Vagina (tissue), 2 donors: ENCODE measurements around the gene PHIP. TPM values are rescaled to one million over a fixed set of nuclear protein-coding genes. Genes with fewer than 3 reads are reported as not detected.

Source experiments
- DNase-seq, 2 donors: peaks; one replicate each; pipeline ENCODE4 v3.0.0-alpha.2; 2017; ENCODE audit errors: extremely low spot score in 2 of 2
- H3K27ac ChIP-seq: fragments of 200-600 bp; sonication (generic); one replicate; pipeline ENCODE4 v1.5.1; 2019
- H3K27me3 ChIP-seq: fragments of 200-600 bp; sonication (generic); one replicate; pipeline ENCODE4 v1.5.1; 2019
- H3K36me3 ChIP-seq, 2 donors: fragments of 200-600 bp; sonication (generic); one replicate each; pipeline ENCODE4 v1.5.1; 2017 to 2019
- H3K4me1 ChIP-seq: fragments of 200-600 bp; sonication (generic); one replicate; pipeline ENCODE4 v1.5.1; 2019
- H3K4me3 ChIP-seq, 2 donors: fragments of 200-600 bp; sonication (generic); 1 replicate in 1 of 2; 2 replicates in 1 of 2; pipeline ENCODE4 v1.5.1; 2016 to 2019
- H3K9me3 ChIP-seq: fragments of 200-600 bp; sonication (generic); one replicate; pipeline ENCODE4 v1.5.1; 2019
- CTCF ChIP-seq, 3 experiments: fragments of 450-650 bp in 2 of 3; fragments of 200-600 bp in 1 of 3; sonication (generic) in 1 of 3; IDR thresholded peaks; one replicate each; pipeline ENCODE4 v1.5.1; 2017 to 2019; ENCODE audit warnings: antibody characterized with exemption in 3 of 3, mild to moderate bottlenecking in 2 of 3, moderate library complexity in 2 of 3
- POLR2A ChIP-seq, 2 donors: fragments of 450-650 bp; IDR thresholded peaks; one replicate each; pipeline ENCODE4 v1.6.1; 2017; ENCODE audit warnings: antibody characterized with exemption in 2 of 2, mild to moderate bottlenecking in 2 of 2, moderate library complexity in 2 of 2
- POLR2AphosphoS5 ChIP-seq, 2 donors: sonication (generic); formaldehyde crosslinking; IDR thresholded peaks; one replicate each; pipeline ENCODE4 v1.9.0; 2017; ENCODE audit warnings: antibody characterized with exemption in 2 of 2, mild to moderate bottlenecking in 2 of 2, low read depth in 1 of 2; ENCODE audit not compliant: insufficient read depth in 1 of 2
- intact Hi-C: fragments of 100-400 bp; cut with DNase I; formaldehyde crosslinking; loops from one replicate; pipeline ENCODE4 v1.15.1; 2023
- total RNA-seq: library from RNA; depleted of rRNA; stranded (reverse); fragments of >200 nt; gene quantifications from one replicate; pipeline ENCODE4 v1.2.3, GENCODE V29; 2016

Gene PHIP
- total RNA-seq, 1 donor from 2014 or later, result 32.9 TPM

DNA sequence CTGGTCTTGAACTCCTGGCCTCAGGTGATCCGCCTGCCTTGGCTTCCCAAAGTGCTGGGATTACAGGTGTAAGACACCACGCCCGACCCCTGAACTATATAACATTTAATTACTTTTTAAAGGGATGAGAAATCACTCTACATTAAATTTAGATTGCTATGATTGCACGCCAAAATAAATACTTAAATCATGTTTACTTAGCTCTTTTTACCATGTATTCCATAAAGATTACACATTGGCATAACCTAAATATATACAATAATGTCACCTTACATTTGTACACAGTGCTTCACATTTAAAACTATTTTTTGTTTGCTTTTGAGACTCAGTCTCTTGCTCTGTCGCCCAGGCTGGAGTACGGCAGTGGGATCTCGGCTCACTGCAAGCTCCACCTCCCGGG is 124.3 kb downstream of the PHIP start:
- DNase-seq, result no peak
- intact Hi-C loops, result no loop called here
- Histone ChIP-seq H3K4me1 (no peaks in the 10 kb centered on the region), H3K27me3 (no peaks in the 10 kb centered on the region), H3K9me3 (peaks cover 1% of the 10 kb centered on the region), H3K4me3 (no peak overlapping the region), H3K36me3 (peaks cover 0 to 77% of the 10 kb centered on the region in 2 donors), H3K27ac (no peak overlapping the region)
- no peak for TF ChIP-seq POLR2AphosphoS5 (IDR thresholded peaks at IDR 0.05; ENCODE audit: insufficient read depth in 1 of 2, low read depth in 1 of 2)
- no peak for TF ChIP-seq POLR2A (IDR thresholded peaks at IDR 0.05)
- no peak for TF ChIP-seq CTCF (IDR thresholded peaks at IDR 0.05)

- Histone ChIP-seq H3K9me3 (peaks cover 5% of the 10 kb centered on the region), H3K27ac (no peak overlapping the region), H3K36me3 (peaks cover 0 to 72% of the 10 kb centered on the region in 2 donors), H3K27me3 (no peaks in the 10 kb centered on the region), H3K4me3 (no peak overlapping the region), H3K4me1 (no peaks in the 10 kb centered on the region)
- intact Hi-C loops, result no loop called here
- no peak for TF ChIP-seq POLR2AphosphoS5 (IDR thresholded peaks at IDR 0.05; ENCODE audit: insufficient read depth in 1 of 2, low read depth in 1 of 2)
- no peak for TF ChIP-seq POLR2A (IDR thresholded peaks at IDR 0.05)
- TF ChIP-seq CTCF (IDR thresholded peaks at IDR 0.05), result no peak
- DNase-seq, result no peak
These were observed 125.7 kb downstream of the PHIP start for GRCh38 chr6:78952362-78952761.

DNA sequence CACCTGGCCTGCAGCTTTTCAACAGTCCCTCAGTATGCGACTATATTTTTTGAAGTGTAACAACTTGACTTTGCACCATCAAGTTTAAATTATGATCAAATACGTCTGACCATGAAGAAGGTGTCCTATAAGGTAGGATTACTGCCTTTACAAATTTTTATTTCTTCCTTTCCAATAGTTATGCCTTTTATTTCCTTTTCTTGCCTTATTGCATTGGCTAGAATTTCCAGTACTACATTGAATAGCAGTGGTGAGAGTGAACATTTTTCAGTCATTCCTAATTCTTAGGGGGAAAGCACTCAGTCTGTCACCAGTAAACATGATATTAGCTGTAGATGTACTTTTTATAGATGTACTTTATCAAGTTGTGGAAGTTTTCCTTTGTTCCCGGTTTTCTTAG is 129.3 kb downstream of the PHIP start:
- intact Hi-C loops, result no loop called here

GRCh38 chr6:78947962-78948361 is 130.1 kb downstream of the PHIP start:
- peaks cover 4 to 75% of the 10 kb centered on the region in 2 donors for H3K36me3 ChIP-seq
- H3K4me1 ChIP-seq, result no peaks in the 10 kb centered on the region
- intact Hi-C loops, result no loop called here

More for the DNA sequence above, 129.3 kb downstream of the PHIP start:
- no peak overlapping the region for H3K27ac ChIP-seq
- no peak for DNase-seq
- no peaks in the 10 kb centered on the region for H3K4me1 ChIP-seq
- TF ChIP-seq POLR2A (IDR thresholded peaks at IDR 0.05), result no peak
- no peak for TF ChIP-seq CTCF (IDR thresholded peaks at IDR 0.05)
- no peak for TF ChIP-seq POLR2AphosphoS5 (IDR thresholded peaks at IDR 0.05; ENCODE audit: insufficient read depth in 1 of 2, low read depth in 1 of 2)
- H3K27me3 ChIP-seq, result no peaks in the 10 kb centered on the region
- peaks cover 4 to 74% of the 10 kb centered on the region in 2 donors for H3K36me3 ChIP-seq
- H3K9me3 ChIP-seq, result peaks cover 5% of the 10 kb centered on the region
- no peak overlapping the region for H3K4me3 ChIP-seq

More at GRCh38 chr6:78947962-78948361, 130.1 kb downstream of the PHIP start:
- H3K27me3 ChIP-seq, result no peaks in the 10 kb centered on the region
- DNase-seq, result no peak
- TF ChIP-seq CTCF (IDR thresholded peaks at IDR 0.05) (no peak), POLR2AphosphoS5 (IDR thresholded peaks at IDR 0.05; ENCODE audit: insufficient read depth in 1 of 2, low read depth in 1 of 2) (no peak), POLR2A (IDR thresholded peaks at IDR 0.05) (no peak)
- H3K9me3 ChIP-seq, result peaks cover 5% of the 10 kb centered on the region
- H3K4me3 ChIP-seq, result no peak overlapping the region
- no peak overlapping the region for H3K27ac ChIP-seq
